ENCODE results near the gene MACF1.

The MACF1 gene

GRCh38 chr1:39401106-39401505 is 196.6 kb downstream of the MACF1 start:
- no peak for DNase-seq (ENCODE audit: low read depth)
- Histone ChIP-seq H3K4me3 (ENCODE audit: low read length) (no peak overlapping the region), H3K27me3 (replicated peaks; ENCODE audit: control insufficient read depth, insufficient read depth, low read length) (no peaks in the 10 kb centered on the region), H3K9me3 (ENCODE audit: control insufficient read depth, low read length) (no peaks in the 10 kb centered on the region), H3K36me3 (ENCODE audit: control insufficient read depth, insufficient read depth, low read length, severe bottlenecking) (no peaks in the 10 kb centered on the region), H3K9ac (ENCODE audit: low read length) (no peak overlapping the region), H3K4me1 (ENCODE audit: control insufficient read depth, insufficient read depth, low read length) (peaks cover 48% of the 10 kb centered on the region)

- no peaks in the 10 kb centered on the region for H3K9me3 ChIP-seq (ENCODE audit: control insufficient read depth, low read length)
- H3K4me1 ChIP-seq (ENCODE audit: control insufficient read depth, insufficient read depth, low read length): peaks cover 44% of the 10 kb centered on the region
- H3K36me3 ChIP-seq (ENCODE audit: control insufficient read depth, insufficient read depth, low read length, severe bottlenecking): no peaks in the 10 kb centered on the region
- no peak overlapping the region for H3K4me3 ChIP-seq (ENCODE audit: low read length)
- no peak for DNase-seq (ENCODE audit: low read depth)
- peak overlapping the region; percentile 2 for H3K9ac ChIP-seq (ENCODE audit: low read length)
- H3K27me3 ChIP-seq (replicated peaks; ENCODE audit: control insufficient read depth, insufficient read depth, low read length): no peaks in the 10 kb centered on the region
Observed at GRCh38 chr1:39404876-39405275, 200.4 kb downstream of the MACF1 start.

- peak; percentile 47 for DNase-seq (ENCODE audit: low read depth)
- H3K4me3 ChIP-seq (ENCODE audit: low read length): no peak overlapping the region
- H3K9me3 ChIP-seq (ENCODE audit: control insufficient read depth, low read length): no peaks in the 10 kb centered on the region
- H3K9ac ChIP-seq (ENCODE audit: low read length): peak overlapping the region; percentile 13
- no peaks in the 10 kb centered on the region for H3K27me3 ChIP-seq (replicated peaks; ENCODE audit: control insufficient read depth, insufficient read depth, low read length)
- H3K36me3 ChIP-seq (ENCODE audit: control insufficient read depth, insufficient read depth, low read length, severe bottlenecking): no peaks in the 10 kb centered on the region
- peaks cover 47% of the 10 kb centered on the region for H3K4me1 ChIP-seq (ENCODE audit: control insufficient read depth, insufficient read depth, low read length)
Observed at GRCh38 chr1:39405358-39405757, 200.9 kb downstream of the MACF1 start.

- Histone ChIP-seq H3K36me3 (ENCODE audit: control insufficient read depth, insufficient read depth, low read length, severe bottlenecking) (no peaks in the 10 kb centered on the region), H3K9me3 (ENCODE audit: control insufficient read depth, low read length) (no peaks in the 10 kb centered on the region), H3K27me3 (replicated peaks; ENCODE audit: control insufficient read depth, insufficient read depth, low read length) (no peaks in the 10 kb centered on the region), H3K4me3 (ENCODE audit: low read length) (peak overlapping the region; percentile 86), H3K9ac (ENCODE audit: low read length) (peak overlapping the region; percentile 89), H3K4me1 (ENCODE audit: control insufficient read depth, insufficient read depth, low read length) (peaks cover 61% of the 10 kb centered on the region)
- peak; percentile 90 for DNase-seq (ENCODE audit: low read depth)
Observed at GRCh38 chr1:39406533-39407450, 202.3 kb downstream of the MACF1 start.

GRCh38 chr1:39407510-39407895 is 203.0 kb downstream of the MACF1 start:
- peak; percentile 34 for DNase-seq (ENCODE audit: low read depth)
- Histone ChIP-seq H3K9ac (ENCODE audit: low read length) (peak overlapping the region; percentile 89), H3K36me3 (ENCODE audit: control insufficient read depth, insufficient read depth, low read length, severe bottlenecking) (no peaks in the 10 kb centered on the region), H3K4me1 (ENCODE audit: control insufficient read depth, insufficient read depth, low read length) (peaks cover 62% of the 10 kb centered on the region), H3K27me3 (replicated peaks; ENCODE audit: control insufficient read depth, insufficient read depth, low read length) (no peaks in the 10 kb centered on the region), H3K9me3 (ENCODE audit: control insufficient read depth, low read length) (no peaks in the 10 kb centered on the region), H3K4me3 (ENCODE audit: low read length) (peak overlapping the region; percentile 86)

GRCh38 chr1:39407896-39408640 is 203.6 kb downstream of the MACF1 start:
- no peak for DNase-seq (ENCODE audit: low read depth)
- H3K9ac ChIP-seq (ENCODE audit: low read length): peak overlapping the region; percentile 89
- no peaks in the 10 kb centered on the region for H3K27me3 ChIP-seq (replicated peaks; ENCODE audit: control insufficient read depth, insufficient read depth, low read length)
- peaks cover 62% of the 10 kb centered on the region for H3K4me1 ChIP-seq (ENCODE audit: control insufficient read depth, insufficient read depth, low read length)
- H3K9me3 ChIP-seq (ENCODE audit: control insufficient read depth, low read length): no peaks in the 10 kb centered on the region
- H3K4me3 ChIP-seq (ENCODE audit: low read length): peak overlapping the region; percentile 86
- no peaks in the 10 kb centered on the region for H3K36me3 ChIP-seq (ENCODE audit: control insufficient read depth, insufficient read depth, low read length, severe bottlenecking)

GRCh38 chr1:39408641-39409054 is 204.2 kb downstream of the MACF1 start:
- no peaks in the 10 kb centered on the region for H3K27me3 ChIP-seq (replicated peaks; ENCODE audit: control insufficient read depth, insufficient read depth, low read length)
- no peaks in the 10 kb centered on the region for H3K36me3 ChIP-seq (ENCODE audit: control insufficient read depth, insufficient read depth, low read length, severe bottlenecking)
- peaks cover 62% of the 10 kb centered on the region for H3K4me1 ChIP-seq (ENCODE audit: control insufficient read depth, insufficient read depth, low read length)
- no peaks in the 10 kb centered on the region for H3K9me3 ChIP-seq (ENCODE audit: control insufficient read depth, low read length)
- H3K9ac ChIP-seq (ENCODE audit: low read length): peak overlapping the region; percentile 90
- H3K4me3 ChIP-seq (ENCODE audit: low read length): peak overlapping the region; percentile 86
- peak; percentile 99 for DNase-seq (ENCODE audit: low read depth)

- H3K4me3 ChIP-seq (ENCODE audit: low read length): peak overlapping the region; percentile 85
- no peaks in the 10 kb centered on the region for H3K9me3 ChIP-seq (ENCODE audit: control insufficient read depth, low read length)
- DNase-seq (ENCODE audit: low read depth): peak; percentile 90
- peaks cover 65% of the 10 kb centered on the region for H3K4me1 ChIP-seq (ENCODE audit: control insufficient read depth, insufficient read depth, low read length)
- peak overlapping the region; percentile 90 for H3K9ac ChIP-seq (ENCODE audit: low read length)
- peaks cover 2% of the 10 kb centered on the region for H3K36me3 ChIP-seq (ENCODE audit: control insufficient read depth, insufficient read depth, low read length, severe bottlenecking)
- H3K27me3 ChIP-seq (replicated peaks; ENCODE audit: control insufficient read depth, insufficient read depth, low read length): no peaks in the 10 kb centered on the region
Observed at GRCh38 chr1:39409055-39409816, 204.7 kb downstream of the MACF1 start.

GRCh38 chr1:39410915-39411436 is 206.5 kb downstream of the MACF1 start:
- Histone ChIP-seq H3K4me3 (ENCODE audit: low read length) (peak overlapping the region; percentile 85), H3K9me3 (ENCODE audit: control insufficient read depth, low read length) (no peaks in the 10 kb centered on the region), H3K27me3 (replicated peaks; ENCODE audit: control insufficient read depth, insufficient read depth, low read length) (no peaks in the 10 kb centered on the region), H3K4me1 (ENCODE audit: control insufficient read depth, insufficient read depth, low read length) (peaks cover 57% of the 10 kb centered on the region), H3K36me3 (ENCODE audit: control insufficient read depth, insufficient read depth, low read length, severe bottlenecking) (peaks cover 8% of the 10 kb centered on the region), H3K9ac (ENCODE audit: low read length) (peak overlapping the region; percentile 90)
- DNase-seq (ENCODE audit: low read depth): peak; percentile 97

- Histone ChIP-seq H3K4me3 (ENCODE audit: low read length) (peak overlapping the region; percentile 85), H3K27me3 (replicated peaks; ENCODE audit: control insufficient read depth, insufficient read depth, low read length) (no peaks in the 10 kb centered on the region), H3K36me3 (ENCODE audit: control insufficient read depth, insufficient read depth, low read length, severe bottlenecking) (peaks cover 10% of the 10 kb centered on the region), H3K4me1 (ENCODE audit: control insufficient read depth, insufficient read depth, low read length) (peaks cover 53% of the 10 kb centered on the region), H3K9ac (ENCODE audit: low read length) (peak overlapping the region; percentile 90), H3K9me3 (ENCODE audit: control insufficient read depth, low read length) (no peaks in the 10 kb centered on the region)
- peak; percentile 42 for DNase-seq (ENCODE audit: low read depth)
Observed at GRCh38 chr1:39411526-39412478, 207.3 kb downstream of the MACF1 start.
